Choroid plexus epithelial cell (primary cell): ENCODE measurements around the gene SSBP1.

Source experiments
- DNase-seq: peaks from one replicate; pipeline ENCODE4 v3.0.0-alpha.2; 2010; ENCODE audit warnings: low read depth
- H3K4me3 ChIP-seq: 2 replicates; pipeline ENCODE4 v1.5.1; 2011; ENCODE audit warnings: low read depth, mild to moderate bottlenecking, control low read depth, low read length, moderate library complexity
- TF ChIP-seq, protein P1 (sequence below): conservative IDR thresholded peaks from 2 replicates; pipeline ENCODE4 v1.5.1; 2011; ENCODE audit warnings: low read depth, mild to moderate bottlenecking, control low read depth, inconsistent platforms, low read length, moderate library complexity

The SSBP1 gene

DNA sequence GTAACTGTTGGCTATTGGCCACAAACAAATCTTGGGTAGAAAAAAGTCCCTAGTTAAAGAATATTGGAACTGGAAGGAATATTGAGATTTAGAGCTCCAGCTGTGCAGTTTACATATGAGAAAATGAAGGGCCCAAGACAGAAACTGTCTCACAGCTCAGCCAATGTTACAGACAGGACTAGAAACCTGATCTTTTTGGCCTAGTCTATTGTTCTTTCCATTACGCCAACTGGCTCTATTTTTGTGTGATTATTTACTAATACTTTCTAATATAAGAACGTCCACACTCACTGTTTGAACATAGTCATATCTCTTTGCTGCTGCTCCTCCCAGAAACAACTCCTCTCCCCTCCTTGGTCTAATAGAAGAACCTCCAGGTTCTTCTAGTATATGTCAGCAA is 28.8 kb upstream of the SSBP1 start:
- TF ChIP-seq, protein P1, sequence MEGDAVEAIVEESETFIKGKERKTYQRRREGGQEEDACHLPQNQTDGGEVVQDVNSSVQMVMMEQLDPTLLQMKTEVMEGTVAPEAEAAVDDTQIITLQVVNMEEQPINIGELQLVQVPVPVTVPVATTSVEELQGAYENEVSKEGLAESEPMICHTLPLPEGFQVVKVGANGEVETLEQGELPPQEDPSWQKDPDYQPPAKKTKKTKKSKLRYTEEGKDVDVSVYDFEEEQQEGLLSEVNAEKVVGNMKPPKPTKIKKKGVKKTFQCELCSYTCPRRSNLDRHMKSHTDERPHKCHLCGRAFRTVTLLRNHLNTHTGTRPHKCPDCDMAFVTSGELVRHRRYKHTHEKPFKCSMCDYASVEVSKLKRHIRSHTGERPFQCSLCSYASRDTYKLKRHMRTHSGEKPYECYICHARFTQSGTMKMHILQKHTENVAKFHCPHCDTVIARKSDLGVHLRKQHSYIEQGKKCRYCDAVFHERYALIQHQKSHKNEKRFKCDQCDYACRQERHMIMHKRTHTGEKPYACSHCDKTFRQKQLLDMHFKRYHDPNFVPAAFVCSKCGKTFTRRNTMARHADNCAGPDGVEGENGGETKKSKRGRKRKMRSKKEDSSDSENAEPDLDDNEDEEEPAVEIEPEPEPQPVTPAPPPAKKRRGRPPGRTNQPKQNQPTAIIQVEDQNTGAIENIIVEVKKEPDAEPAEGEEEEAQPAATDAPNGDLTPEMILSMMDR, result no peak
- no peak for DNase-seq
- no peak overlapping the region for H3K4me3 ChIP-seq

DNA sequence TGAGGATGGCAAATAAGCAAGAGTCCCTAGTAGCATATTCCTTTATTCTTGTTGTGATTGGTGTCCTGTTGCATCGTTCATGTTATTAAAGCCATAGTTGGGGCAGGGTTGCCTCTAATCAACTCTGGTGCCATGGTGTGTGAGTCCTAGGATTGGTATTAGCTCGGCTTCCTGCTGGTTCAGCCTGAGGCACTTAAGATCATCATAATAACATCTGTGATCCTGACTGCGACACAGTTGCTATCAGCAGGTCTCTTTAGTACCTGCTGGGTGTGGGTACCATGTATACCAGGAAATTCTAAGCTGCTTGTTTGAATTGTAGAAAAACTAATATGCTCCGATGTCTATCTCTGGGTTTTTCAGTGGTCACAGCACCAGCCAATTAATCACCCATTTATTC is 28.4 kb upstream of the SSBP1 start:
- no peak for DNase-seq
- TF ChIP-seq, protein P1, result no peak
- H3K4me3 ChIP-seq, result no peak overlapping the region

DNA sequence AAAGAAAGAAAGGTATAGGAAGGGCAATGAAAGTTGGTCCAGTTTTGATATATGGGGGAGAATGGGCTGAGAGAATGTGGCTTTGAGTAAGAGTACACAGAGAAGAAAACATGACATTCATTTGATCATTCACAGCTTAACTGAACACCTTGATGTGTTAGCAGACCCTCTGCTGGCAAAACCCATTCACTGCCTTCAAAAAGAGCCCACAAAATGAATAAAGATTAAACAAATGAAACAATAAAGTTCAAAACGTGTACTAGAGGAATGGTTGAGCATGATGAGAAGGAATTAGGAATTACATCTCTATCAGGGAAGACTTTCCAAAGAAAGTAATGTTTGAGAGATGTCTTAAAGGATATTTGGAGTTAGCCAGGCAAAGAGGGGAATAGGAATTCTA is 27.9 kb upstream of the SSBP1 start:
- TF ChIP-seq, protein P1, result no peak
- DNase-seq, result no peak
- H3K4me3 ChIP-seq, result no peak overlapping the region

DNA sequence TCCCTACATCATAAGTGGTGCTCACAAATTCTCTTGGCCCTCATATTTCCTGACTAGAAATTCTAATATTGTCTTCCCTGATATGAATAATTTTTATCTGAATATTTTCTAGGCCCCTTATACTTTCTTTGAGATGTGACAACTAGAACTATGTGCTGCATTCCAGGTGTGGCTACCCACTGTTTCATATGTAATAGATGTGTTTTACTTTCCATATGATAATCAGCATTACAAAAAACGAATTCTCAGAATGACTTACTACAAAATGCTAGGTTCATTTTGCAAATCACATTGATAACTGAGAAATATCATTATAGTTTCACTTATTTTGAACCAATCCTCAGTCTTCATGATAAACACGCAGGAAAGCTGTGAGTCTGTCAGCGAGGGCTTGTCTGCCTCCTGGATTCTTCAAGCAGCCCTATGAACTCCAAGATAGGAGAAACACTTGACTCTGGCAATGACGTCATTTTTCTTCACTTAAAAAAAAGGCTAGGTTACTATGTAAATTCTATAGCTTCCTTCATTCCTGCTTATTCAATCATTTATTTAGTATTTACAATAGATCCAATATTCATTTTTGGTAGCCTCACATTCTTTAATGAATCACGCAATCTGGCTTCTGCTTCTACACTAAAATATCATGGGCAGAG is 25.4 kb upstream of the SSBP1 start:
- H3K4me3 ChIP-seq, result no peak overlapping the region
- no peak for DNase-seq
- TF ChIP-seq, protein P1, result no peak

DNA sequence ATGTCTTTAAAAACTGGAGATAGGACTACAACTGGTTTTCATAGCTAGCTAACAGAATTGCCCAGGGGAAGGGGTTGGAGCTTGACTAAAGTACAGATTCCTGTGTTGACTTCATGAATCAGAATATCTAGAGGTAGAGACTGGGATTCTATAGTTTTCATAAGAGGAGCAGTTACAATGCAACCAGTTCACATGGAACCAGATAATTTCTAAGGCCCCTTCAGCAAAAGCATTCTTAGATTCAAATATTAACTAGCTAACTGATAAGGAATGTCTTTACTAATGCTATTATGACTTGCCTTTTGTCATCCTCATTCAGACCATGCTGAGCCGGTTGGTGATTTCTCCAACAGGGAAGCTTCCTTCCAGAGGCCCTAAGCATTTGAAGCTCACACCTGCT is 24.3 kb upstream of the SSBP1 start:
- no peak overlapping the region for H3K4me3 ChIP-seq
- DNase-seq, result no peak
- TF ChIP-seq, protein P1, result no peak

DNA sequence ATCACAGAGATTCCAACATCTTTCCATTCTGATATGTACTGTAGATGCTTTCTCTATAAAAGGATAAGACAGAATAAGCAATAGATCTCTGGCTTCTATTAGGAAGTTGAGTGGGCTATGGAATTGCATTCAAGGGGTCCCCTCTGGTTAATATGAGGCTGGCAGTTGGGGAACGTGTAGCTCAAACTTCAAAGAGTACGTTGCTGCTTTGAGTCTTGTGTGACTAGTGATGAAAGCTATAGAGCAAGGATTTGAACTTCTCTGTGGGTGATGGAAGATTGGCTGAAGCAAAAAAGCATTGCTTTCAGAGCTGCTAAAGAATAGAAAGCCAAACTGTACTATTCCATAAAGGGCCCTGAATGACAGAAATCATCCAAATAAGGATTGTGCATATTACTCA is 23.6 kb upstream of the SSBP1 start:
- no peak for DNase-seq
- TF ChIP-seq, protein P1, result no peak
- H3K4me3 ChIP-seq, result no peak overlapping the region

DNA sequence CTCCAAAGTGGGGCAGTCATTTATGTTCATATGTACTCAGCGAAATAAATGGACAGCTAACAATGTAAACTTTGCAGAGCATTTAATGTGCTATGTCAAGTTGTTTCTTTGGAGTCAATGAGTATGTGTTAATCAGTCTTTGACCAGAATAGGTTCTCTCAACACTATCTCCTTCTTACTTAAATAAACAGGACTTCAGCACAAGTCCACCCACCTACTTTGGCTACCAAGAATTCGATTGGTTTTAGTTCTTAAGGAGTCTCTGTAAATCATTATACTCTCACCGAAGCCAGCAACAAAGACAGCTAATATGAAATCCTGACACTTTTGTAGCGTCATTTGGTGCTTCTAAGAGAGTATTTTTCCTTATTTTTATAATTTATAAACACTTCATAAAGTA is 23.1 kb upstream of the SSBP1 start:
- no peak for DNase-seq
- no peak overlapping the region for H3K4me3 ChIP-seq
- TF ChIP-seq, protein P1, result no peak
